DND-41 (cell line): ENCODE results near the gene ZNF236.

ENCODE experiments used
- EZH2 ChIP-seq: IDR thresholded peaks from 3 replicates; pipeline ENCODE4 v1.6.1; 2012; ENCODE audit warnings: borderline replicate concordance, low read depth, mild to moderate bottlenecking, moderate library complexity, low read length, inconsistent platforms; ENCODE audit not compliant: severe bottlenecking
- TF ChIP-seq, protein P1 (sequence below): IDR thresholded peaks from 2 replicates; pipeline ENCODE4 v1.5.1; 2012; ENCODE audit warnings: borderline replicate concordance, low read length, moderate library complexity, mild to moderate bottlenecking; ENCODE audit not compliant: poor library complexity, severe bottlenecking; ENCODE audit errors: extremely low read depth

DNA sequence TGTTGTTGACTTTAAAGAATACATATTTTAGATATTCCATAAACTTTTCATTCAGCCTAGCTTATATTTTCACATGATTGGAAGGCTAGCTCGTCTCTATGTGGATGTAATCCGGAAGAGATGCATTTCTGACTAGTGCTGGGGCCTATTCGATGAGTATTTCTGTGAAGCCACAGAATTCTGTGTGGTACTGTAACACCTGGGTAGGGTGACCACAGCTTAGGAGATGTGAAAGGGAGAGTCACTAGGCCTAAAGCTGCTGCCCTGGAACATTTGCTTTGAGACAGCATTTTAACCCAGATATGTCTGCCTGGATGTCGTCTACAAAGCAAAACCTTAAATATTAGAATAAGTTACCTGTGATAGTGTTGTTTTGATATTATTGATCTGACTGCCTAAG lies 83.5 kb downstream of the ZNF236 start:
- TF ChIP-seq, protein P1, sequence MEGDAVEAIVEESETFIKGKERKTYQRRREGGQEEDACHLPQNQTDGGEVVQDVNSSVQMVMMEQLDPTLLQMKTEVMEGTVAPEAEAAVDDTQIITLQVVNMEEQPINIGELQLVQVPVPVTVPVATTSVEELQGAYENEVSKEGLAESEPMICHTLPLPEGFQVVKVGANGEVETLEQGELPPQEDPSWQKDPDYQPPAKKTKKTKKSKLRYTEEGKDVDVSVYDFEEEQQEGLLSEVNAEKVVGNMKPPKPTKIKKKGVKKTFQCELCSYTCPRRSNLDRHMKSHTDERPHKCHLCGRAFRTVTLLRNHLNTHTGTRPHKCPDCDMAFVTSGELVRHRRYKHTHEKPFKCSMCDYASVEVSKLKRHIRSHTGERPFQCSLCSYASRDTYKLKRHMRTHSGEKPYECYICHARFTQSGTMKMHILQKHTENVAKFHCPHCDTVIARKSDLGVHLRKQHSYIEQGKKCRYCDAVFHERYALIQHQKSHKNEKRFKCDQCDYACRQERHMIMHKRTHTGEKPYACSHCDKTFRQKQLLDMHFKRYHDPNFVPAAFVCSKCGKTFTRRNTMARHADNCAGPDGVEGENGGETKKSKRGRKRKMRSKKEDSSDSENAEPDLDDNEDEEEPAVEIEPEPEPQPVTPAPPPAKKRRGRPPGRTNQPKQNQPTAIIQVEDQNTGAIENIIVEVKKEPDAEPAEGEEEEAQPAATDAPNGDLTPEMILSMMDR: no peak
- TF ChIP-seq EZH2: no peak
